PC-3 (cell line): ENCODE data around the gene A3GALT2.

ENCODE experiments used
- CTCF ChIP-seq: fragments of 300-600 bp; sonication (generic); conservative IDR thresholded peaks from 2 replicates; pipeline ENCODE4 v1.5.1; 2017; ENCODE audit warnings: antibody characterized with exemption, low read depth, mild to moderate bottlenecking, low read length
- EZH2 ChIP-seq: fragments of 300-600 bp; sonication (generic); IDR thresholded peaks from one replicate; pipeline ENCODE4 v1.6.1; 2017; ENCODE audit warnings: antibody characterized with exemption, mild to moderate bottlenecking, low read length; ENCODE audit not compliant: unreplicated experiment

- no peak for TF ChIP-seq CTCF
- no peak for TF ChIP-seq EZH2
These were observed 36.8 kb downstream of the A3GALT2 start for GRCh38 chr1:33284049-33284448.
